ENCODE results near the gene DOCK10.
A peak's percentile ranks its signal among the peaks of the same experiment; 100 is the strongest.

Gene DOCK10

GRCh38 chr2:225041207-225041850 lies 939 bp downstream of the DOCK10 start:
- peak; percentile 5 for DNase-seq (ENCODE audit: low read depth)

- DNase-seq (ENCODE audit: low read depth) = no peak
Observed at GRCh38 chr2:225040856-225041206, 1.4 kb downstream of the DOCK10 start.

- DNase-seq (ENCODE audit: low read depth) = no peak
Observed at GRCh38 chr2:225040142-225040541, 2.1 kb downstream of the DOCK10 start.

GRCh38 chr2:225038231-225038523 lies 4.1 kb downstream of the DOCK10 start:
- DNase-seq (ENCODE audit: low read depth) = no peak

GRCh38 chr2:225037415-225038230 lies 4.6 kb downstream of the DOCK10 start:
- DNase-seq (ENCODE audit: low read depth) = no peak

- DNase-seq (ENCODE audit: low read depth) = no peak
Observed at GRCh38 chr2:225036431-225036830, 5.8 kb downstream of the DOCK10 start.

GRCh38 chr2:225033440-225034318 lies 8.6 kb downstream of the DOCK10 start:
- DNase-seq (ENCODE audit: low read depth) = no peak

GRCh38 chr2:225032246-225032645 lies 10.0 kb downstream of the DOCK10 start:
- no peak for DNase-seq (ENCODE audit: low read depth)

GRCh38 chr2:225031599-225031998 lies 10.7 kb downstream of the DOCK10 start:
- DNase-seq (ENCODE audit: low read depth) = no peak

- DNase-seq (ENCODE audit: low read depth) = no peak
Observed at GRCh38 chr2:225030893-225031292, 11.4 kb downstream of the DOCK10 start.

GRCh38 chr2:225030203-225030602 lies 12.1 kb downstream of the DOCK10 start:
- no peak for DNase-seq (ENCODE audit: low read depth)

- no peak for DNase-seq (ENCODE audit: low read depth)
Observed at GRCh38 chr2:225028572-225028971, 13.7 kb downstream of the DOCK10 start.

- DNase-seq (ENCODE audit: low read depth) = no peak
Observed at GRCh38 chr2:225027061-225027762, 15.1 kb downstream of the DOCK10 start.

GRCh38 chr2:225025917-225026571 lies 16.2 kb downstream of the DOCK10 start:
- no peak for DNase-seq (ENCODE audit: low read depth)

- no peak for DNase-seq (ENCODE audit: low read depth)
Observed at GRCh38 chr2:225022188-225022587, 20.1 kb downstream of the DOCK10 start.

- no peak for DNase-seq (ENCODE audit: low read depth)
Observed at GRCh38 chr2:225020168-225020849, 22.0 kb downstream of the DOCK10 start.

GRCh38 chr2:225019105-225019504 lies 23.2 kb downstream of the DOCK10 start:
- DNase-seq (ENCODE audit: low read depth) = no peak

- DNase-seq (ENCODE audit: low read depth) = no peak
Observed at GRCh38 chr2:225017713-225018112, 24.6 kb downstream of the DOCK10 start.

- DNase-seq (ENCODE audit: low read depth) = no peak
Observed at GRCh38 chr2:225017098-225017685, 25.1 kb downstream of the DOCK10 start.

GRCh38 chr2:225013425-225014365 lies 28.6 kb downstream of the DOCK10 start:
- no peak for DNase-seq (ENCODE audit: low read depth)
